GM18873 (cell line): ENCODE data around the gene LBP.
"Not testable (repeated sequence)": the region's sequence is repeated elsewhere in the genome, so short reads cannot be mapped to it uniquely, and the experiment has no call there.

Experiments
- ATAC-seq: cut with Tn5 transposase; IDR thresholded peaks from one replicate; pipeline ENCODE4 v1.9.1; 2021; ENCODE audit warnings: mild to moderate bottlenecking, moderate library complexity, moderate number of reproducible peaks; ENCODE audit not compliant: unreplicated experiment, low FRiP score

The LBP gene, protein sequence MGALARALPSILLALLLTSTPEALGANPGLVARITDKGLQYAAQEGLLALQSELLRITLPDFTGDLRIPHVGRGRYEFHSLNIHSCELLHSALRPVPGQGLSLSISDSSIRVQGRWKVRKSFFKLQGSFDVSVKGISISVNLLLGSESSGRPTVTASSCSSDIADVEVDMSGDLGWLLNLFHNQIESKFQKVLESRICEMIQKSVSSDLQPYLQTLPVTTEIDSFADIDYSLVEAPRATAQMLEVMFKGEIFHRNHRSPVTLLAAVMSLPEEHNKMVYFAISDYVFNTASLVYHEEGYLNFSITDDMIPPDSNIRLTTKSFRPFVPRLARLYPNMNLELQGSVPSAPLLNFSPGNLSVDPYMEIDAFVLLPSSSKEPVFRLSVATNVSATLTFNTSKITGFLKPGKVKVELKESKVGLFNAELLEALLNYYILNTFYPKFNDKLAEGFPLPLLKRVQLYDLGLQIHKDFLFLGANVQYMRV

DNA sequence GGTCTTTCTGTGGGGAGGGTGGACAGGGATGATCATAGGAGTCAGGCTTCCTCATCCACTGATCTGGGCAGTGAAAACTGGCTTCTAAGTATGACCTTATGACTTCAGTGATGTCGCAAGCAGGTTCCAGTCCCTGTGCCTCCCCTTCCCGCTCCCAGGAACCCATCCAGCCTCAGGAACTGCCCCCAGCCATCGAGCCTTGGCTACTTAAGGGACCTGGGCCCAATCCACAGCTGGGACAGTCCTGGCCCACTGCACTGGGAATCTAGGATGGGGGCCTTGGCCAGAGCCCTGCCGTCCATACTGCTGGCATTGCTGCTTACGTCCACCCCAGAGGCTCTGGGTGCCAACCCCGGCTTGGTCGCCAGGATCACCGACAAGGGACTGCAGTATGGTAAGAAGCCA lies at the start of gene LBP:
Gene LBP, plus strand, starts transcription at position 236 of the 405 bp plus-strand sequence. Its CDS starts 35 bp downstream, at position 271.
- ATAC-seq = no peak

DNA sequence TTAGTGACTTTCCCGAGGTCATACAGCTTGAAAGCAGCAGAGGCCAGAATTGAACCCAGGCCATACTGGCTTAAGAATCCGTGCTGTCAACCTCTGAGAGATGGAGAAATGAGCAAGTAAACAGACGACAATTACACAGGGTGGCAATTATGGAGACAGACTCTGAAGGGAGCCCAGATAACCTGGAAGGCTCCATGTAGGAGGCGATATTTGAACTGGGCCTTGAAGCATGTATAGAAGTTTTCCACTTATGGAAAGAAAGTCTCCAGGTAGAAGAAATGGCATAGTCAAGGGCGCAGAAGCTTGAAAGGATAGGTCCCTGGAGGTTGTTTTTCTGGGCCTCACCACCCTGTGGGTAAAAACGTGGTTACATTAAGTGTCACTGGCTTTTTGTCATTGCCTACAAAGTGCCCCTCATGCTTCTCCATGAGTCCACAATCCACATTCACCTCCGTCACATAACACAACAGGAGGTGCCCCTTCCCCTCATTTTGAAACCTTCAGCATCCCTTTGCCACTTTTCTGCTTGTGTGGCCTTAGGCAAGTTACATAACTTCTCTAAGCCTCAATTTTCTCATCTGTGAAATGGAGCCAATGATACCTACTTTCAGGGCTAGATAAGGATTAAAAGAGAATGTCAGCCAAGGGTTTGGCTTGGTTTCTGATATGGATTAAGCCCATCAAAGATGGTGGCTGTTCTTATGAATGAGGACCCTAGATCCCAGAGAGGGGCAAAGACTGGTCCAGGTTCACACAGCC lies 48.2 kb upstream of the LBP start:
- ATAC-seq = no peak

DNA sequence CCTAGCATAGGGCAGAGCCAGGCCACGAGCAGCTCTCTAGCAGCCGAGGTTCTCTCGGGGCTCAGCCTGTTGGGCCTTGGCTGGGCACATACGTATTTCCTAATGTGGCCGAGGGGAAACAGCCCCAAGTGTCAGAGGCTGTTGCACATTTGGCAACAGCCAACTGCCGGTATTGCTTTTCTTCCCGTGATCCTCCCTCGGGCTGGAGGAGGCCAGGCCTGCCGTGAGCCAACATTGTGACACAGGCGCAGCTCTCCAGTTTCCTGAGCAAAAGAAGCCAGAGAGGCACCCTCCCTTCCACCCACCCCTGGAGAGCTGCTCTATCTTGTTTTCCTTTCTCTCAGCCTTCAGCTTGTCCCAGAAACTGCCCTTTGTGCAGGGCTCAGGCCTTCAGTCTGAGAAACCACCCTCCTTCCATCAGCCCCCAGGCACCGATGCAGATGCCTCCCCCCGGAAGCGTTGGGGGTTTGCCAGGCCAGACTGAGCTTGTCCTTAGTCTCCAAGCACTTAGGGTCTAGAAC lies 47.5 kb upstream of the LBP start:
- no peak for ATAC-seq

DNA sequence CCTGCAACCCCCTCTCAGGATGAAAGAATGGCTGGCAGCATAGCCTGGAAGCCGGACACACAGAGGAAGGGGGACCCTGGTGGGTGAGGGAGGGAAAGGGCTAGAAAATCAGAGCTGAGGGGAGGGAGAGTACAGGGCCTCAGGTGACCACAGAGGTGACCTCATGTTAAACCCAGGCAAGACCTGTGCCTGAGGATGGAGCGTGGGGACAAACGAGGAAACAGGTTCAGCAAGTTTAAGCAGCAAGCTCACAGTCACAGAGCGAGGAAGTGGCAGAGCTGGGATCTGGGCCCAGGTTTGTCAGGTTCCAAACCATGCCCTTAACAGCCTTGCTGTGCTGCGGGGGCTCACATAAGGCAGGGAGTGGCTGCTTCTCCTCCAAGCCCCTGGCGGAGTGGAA lies 46.3 kb upstream of the LBP start:
- no peak for ATAC-seq

DNA sequence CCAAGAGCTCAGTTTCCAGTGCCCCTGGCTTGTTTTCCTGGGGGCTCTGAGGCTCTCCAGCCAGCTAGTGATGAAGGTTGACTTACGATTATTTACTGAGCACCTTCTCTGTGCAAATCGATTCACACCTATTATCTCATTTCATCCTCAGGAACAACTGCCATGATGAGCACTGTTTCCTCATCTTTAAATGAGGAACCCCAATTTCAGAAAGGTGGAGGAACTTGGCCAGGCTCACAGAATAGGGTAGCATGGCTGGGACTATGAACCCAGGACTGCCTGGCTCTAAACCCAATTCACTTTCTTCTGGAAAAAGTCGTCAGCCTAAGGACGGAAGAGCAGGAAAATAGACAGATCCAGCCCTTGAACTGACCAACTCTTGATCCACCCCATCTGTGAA lies 45.8 kb upstream of the LBP start:
- ATAC-seq = no peak

DNA sequence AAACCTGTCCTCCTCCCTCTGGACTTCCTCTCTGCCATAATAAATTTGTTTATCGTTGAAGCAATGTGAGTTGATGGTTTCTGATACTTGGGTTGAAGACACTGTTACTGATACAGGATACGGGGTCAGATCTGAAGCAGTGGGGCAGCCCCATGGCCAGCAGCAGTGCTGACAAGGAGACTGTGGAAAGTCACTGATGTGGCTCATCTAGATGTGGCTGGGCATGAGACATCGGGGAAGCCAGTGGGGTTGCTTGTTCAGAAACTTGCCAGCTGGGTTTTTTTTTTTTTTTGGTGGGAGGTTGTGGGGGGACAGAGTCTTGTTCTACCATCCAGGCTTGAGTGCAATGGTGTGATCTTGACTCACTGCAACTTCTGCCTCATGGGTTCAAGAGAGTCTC lies 45.0 kb upstream of the LBP start:
- ATAC-seq = no peak

DNA sequence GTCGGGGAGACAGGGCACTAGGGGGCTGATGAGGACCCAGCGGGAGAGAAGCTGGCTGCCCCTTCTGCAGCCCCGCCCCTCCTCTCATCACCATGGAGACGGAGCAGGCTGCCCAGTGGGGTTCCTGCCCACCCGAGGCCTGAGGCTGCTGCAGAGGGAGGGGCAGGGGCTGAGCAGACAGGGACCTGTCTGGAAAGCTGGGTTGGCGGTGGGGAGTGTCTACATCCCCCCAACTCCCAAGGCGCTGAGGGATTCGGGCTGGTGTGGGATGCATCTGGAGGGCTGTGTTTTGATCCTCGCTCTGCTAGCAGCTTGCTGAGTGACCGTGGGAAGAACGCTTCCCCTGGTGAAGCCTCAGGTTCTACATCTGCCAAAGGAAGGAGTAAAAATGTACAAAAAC lies 43.5 kb upstream of the LBP start:
- no peak for ATAC-seq

DNA sequence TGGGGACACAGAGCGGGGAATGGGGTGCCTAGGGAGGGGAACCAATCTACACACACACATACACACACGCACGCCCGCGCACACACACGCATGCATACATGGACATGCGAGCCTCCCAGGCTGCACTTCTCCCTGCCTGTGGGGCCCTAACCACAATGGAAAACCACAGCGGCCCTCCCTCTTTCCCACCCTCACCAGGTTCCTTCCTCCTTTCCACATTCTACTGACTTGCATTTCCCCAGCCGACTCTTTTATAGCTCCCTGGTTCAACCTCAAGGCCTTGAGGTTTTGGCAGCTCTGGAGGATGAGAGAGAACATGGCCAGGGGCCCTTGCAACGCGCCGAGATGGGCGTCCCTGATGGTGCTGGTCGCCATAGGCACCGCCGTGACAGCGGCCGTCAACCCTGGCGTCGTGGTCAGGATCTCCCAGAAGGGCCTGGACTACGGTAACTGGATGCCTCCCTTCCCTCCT lies 42.3 kb upstream of the LBP start, which contains the start of gene BPI:
Gene BPI, plus strand, starts transcription at position 249 of the 472 bp plus-strand sequence. Its CDS starts 68 bp downstream, at position 317.
- ATAC-seq = no peak

DNA sequence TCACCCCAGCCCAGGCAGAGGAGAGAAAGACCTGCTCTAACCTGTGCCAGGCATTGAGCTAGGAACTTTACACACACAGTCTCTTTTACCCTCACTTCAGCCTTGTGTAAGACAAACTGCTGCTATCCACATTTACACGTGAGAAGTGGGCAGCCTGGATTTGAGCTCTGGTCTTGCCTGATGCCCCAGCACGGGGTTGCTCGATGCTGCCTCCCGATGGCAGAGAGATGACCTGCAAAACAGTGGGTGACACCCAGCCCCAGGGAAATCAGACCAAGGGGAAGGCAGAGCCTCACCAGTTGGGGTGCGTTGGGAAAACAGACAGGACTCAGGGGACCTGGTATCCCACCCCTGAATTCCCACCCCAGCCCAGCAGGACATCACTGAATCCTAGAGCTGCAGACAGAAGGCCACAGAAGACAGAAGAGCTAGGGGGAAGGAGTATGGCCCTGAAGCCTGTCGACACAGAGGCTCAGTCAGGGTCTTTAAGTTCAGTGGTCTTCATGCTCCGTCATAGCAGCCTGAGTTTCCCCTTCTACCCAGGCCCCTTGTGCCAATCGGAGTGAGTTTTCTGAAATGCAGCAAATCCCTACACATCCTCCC lies 41.3 kb upstream of the LBP start:
- no peak for ATAC-seq

DNA sequence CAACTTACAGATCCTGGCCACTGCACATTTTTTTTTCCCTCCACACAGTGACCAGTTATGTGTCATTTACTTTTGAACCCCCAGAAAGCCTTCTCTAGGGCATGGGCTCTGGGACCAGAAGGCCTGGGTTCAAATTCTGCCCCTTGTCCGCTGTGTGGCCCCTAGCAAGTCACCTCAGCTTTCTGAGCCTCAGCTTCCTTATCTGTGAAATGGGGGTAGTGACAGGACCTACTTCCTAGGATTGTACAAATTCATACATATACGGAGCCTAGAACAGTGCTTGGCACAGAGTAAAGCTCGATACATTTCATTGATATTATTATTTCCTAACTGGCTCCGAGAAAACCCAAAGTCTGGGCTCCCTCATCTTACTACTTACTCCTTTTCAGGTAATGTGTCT lies 40.7 kb upstream of the LBP start:
- ATAC-seq = no peak

DNA sequence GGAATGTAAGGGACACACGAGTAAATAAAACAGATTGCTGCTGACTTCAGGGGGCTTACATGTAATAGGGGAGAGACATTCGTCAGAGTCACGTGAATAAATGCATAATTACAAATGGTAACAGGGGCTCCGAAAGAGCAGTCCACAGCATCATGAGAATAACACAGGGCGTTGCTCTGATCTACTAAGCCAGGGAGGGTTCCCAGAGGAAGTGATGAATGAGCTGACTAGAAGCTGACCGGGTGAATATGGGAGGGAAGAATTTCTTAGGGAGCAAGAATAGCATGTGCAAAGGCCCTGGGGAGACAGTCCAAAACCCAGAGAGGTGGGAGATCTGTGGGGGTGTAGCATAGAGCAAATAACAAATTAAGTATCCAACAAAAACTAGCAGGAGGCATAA lies 39.9 kb upstream of the LBP start:
- ATAC-seq = no peak

DNA sequence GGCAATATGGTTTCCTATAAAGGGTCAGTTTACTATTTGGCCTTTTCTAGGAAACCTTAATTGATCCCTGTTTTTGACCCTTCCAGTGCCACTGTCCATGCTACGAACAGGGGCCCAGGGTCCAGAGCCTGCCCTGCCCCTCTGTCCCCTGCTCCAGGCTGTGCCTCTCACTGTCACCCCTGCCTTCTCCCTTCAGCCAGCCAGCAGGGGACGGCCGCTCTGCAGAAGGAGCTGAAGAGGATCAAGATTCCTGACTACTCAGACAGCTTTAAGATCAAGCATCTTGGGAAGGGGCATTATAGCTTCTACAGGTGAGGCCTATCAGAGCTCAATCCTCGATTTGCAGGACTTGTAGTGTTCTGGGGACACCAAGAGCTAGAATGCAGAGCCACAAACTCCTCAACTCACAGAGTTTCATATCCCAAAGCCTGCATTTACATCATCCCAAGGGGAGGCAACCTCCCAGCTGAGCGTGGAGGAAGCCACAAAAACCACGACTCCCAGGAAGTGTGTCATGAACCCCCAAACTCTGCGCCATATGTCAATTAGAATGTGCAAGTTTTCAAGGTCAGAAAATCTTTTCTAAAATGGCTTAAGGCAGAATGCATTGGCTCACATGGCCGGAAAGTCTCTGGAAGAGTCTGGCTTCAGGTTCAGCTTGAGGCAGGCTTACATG lies 38.8 kb upstream of the LBP start:
- no peak for ATAC-seq

DNA sequence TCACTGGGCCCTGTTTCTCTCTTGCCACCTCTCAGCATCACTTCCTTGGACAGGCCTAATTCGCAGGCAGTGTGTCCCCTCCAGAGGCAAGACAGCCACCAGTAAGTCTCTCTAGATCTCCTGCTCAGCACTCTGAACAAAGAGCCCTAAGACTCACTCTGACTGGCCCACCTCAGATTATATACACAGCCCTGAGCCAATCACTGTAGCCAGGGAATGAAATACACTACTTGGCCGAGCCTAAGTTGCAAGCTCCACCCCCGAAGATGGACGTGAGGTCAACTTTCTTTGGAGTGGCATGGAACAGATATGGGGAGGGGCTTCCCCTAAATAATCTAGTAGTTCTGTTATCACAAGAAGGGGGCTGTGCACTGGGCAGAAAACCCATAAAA lies 38.2 kb upstream of the LBP start:
- no peak for ATAC-seq

DNA sequence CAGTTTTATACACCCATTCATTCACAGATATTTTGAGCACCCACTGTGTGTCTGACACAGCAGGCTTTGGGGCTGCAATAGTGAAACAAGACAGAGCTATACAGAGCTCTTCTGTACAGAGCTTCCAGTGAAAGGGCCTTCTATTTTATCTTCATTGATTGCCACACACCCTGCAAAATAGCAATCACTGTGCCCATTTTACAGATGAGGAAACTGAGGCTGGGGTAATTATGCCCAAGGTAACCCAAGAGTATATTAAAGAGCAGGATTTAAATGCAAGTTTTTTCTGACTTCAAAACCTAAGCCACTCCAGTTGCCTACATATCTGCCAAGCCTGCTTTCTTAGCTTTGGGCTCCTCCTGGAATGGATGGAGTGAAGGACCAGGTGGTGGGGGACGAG lies 37.8 kb upstream of the LBP start:
- no peak for ATAC-seq

DNA sequence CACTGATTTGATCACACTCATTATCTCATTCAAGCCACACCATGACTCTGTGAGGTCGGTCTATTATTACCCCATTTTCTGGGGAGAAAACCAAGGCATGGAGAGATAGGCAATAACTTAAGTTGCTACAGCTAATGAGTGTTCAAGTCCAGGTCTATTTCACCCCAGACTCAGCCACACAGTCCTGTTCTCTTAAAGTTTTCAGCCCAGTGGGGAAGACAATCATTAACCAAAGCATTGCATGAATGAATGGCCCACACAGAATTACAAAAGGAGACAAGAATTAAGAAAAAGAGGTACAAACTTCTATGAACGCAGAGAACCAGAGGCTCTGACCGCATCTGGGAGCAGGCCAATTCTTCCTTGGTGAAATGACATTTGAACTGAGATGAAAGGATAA lies 35.2 kb upstream of the LBP start:
- ATAC-seq = no peak

DNA sequence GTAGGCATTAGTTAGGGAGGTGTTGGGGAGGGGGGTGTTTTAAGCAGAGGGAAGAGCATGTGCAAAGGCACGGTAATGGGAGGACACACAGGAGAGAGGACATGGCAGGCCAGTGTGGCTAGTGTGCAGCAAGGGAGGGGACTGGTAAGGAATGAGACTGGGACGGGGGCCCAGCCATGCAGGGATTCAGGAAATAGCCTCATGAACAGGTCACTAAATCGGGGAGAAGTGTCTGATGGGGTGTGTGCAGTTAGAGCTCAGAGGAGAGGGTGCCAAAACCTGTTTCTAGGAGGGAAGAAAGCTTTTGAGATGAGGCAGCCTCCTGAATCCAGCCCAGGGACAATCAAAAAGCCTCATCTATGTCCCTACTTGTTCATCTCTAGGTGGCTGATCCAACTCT lies 34.8 kb upstream of the LBP start:
- no peak for ATAC-seq

DNA sequence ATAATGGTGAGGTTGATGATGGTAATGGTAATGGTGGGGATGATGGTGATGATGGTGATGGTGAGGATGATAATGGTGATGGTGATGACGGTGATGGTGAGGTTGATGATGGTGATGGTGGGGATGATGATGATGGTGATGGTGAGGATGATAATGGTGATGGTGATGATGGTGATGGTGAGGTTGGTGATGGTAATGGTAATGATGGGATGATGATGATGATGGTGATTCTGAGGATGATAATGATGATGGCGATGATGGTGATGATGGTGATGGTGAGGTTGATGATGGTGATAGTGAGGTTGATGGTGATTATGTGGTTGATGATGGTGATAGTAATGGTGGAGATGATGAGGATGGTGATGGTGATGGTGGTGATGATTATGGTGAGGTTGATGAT lies 32.6 kb upstream of the LBP start:
- ATAC-seq = no peak

DNA sequence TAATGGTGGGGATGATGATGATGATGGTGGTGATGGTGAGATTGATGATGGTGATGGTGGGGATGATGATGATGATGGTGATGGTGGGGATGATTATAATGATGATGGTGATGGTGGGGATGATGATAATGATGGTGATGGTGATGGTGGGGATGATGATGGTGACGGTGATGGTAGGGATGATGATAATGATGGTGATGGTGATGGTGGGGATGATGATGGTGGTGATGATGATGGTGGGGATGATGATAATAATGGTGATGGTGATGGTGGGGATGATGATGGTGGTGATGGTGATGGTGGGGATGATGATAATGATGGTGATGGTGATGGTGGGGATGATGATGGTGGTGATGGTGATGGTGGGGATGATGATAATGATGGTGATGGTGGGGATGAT lies 31.9 kb upstream of the LBP start:
- ATAC-seq = not testable (repeated sequence)

DNA sequence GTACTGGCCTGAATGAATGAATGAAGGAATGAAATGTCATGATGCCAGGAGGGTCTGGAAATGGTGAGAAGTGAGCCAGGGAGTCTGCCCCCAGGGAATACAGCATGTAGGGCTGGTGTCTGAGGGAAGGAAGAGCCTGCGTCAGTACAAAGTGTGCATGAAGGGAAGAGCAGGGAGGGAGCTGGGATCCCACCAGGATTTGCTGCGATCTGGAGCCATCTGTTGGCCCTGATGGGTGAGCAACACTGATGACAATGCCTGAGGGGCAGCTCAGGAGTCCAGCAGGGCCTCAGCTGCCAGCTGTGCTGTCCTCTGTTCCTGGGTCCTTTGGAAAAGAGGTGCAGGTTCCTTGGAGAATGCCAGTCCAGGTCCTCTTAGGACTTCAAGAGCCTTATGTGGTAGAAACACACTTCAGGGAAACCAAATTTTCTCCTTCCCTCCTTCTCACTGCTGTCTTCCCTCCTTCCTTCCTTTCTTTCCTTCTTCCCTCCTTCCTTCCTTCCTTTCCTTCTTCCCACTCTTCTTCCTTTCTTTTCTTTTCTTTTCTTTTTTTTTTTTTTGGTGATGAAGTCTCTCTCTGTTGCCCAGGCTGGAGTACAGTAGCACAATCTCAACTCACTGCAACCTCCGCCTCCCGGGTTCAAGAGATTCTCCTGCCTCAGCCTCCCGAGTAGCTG lies 30.9 kb upstream of the LBP start:
- no peak for ATAC-seq

DNA sequence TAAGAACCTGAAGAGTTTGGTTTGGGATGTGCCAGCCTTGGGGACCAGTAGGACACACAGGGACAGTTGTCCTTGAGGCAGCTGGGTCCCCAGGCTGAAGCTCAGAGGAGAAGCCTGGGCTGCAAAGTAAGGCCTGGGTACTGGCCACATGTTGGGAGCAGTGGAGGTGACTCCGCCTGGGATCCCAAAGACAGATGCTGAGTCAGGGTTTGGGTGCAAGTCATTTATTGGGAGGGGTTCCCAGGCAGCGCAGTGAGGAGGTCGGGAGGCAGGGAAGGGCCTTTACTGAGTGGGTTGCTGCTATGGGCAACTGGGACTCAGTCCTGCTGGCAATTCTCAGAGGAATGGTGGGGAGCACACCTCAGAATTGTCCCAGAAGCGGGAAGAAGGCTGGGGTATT lies 29.9 kb upstream of the LBP start:
- no peak for ATAC-seq
